H1 (cell line): ENCODE measurements around the gene FRY. TPM values are rescaled to one million over a fixed set of nuclear protein-coding genes. Genes with fewer than 3 reads are reported as not detected.

Experiments
- CTCF ChIA-PET: fragments of 300-600 bp; sonication (Branson Sonifier 250); formaldehyde crosslinking; loops from one replicate; lab custom pipeline; 2021; ENCODE audit not compliant: partially characterized antibody; lab: Charles Lee
- POLR2A ChIA-PET: fragments of 300-600 bp; sonication (Branson Sonifier 250); formaldehyde crosslinking; loops from one replicate; lab custom pipeline; 2021; ENCODE audit warnings: inconsistent platforms; ENCODE audit not compliant: partially characterized antibody; lab: Charles Lee
- DNase-seq, 2 experiments: peaks; one replicate each; pipeline versions ENCODE4 v3.0.0 to v3.0.0-alpha.2; 2010 to 2022; ENCODE audit warnings: low spot score in 2 of 2, low read depth in 1 of 2, mixed read lengths in 1 of 2
- FAIRE-seq: peaks from 2 replicates; lab custom pipeline; 2011; peaks lifted over from hg19 to GRCh38; lab: Jason Lieb, UNC
- H2AFZ ChIP-seq: 2 replicates; pipeline ENCODE4 v1.8.1; 2012; ENCODE audit warnings: low read length, inconsistent platforms
- H2AK5ac ChIP-seq: 2 replicates; pipeline ENCODE4 v1.6.1; 2013; ENCODE audit warnings: low read depth, low read length
- H2BK120ac ChIP-seq: replicated peaks from 2 replicates; pipeline ENCODE3; 2013; ENCODE audit warnings: low read depth, low read length, inconsistent platforms
- H2BK12ac ChIP-seq: 2 replicates; pipeline ENCODE4 v1.6.1; 2013; ENCODE audit warnings: low read depth, low read length
- H2BK15ac ChIP-seq: 2 replicates; pipeline ENCODE4 v1.6.1; 2013; ENCODE audit warnings: low read length
- H2BK20ac ChIP-seq: 2 replicates; pipeline ENCODE4 v1.6.1; 2013; ENCODE audit warnings: low read length
- H2BK5ac ChIP-seq: 2 replicates; pipeline ENCODE4 v1.6.1; 2013; ENCODE audit warnings: low read depth, low read length
- H3K14ac ChIP-seq: 2 replicates; pipeline ENCODE4 v1.6.1; 2013; ENCODE audit warnings: inconsistent platforms; ENCODE audit not compliant: insufficient read length
- H3K18ac ChIP-seq: 2 replicates; pipeline ENCODE4 v1.6.1; 2013; ENCODE audit warnings: low read length; ENCODE audit errors: extremely low read depth
- H3K23ac ChIP-seq: 2 replicates; pipeline ENCODE4 v1.6.1; 2013; ENCODE audit warnings: inconsistent platforms; ENCODE audit not compliant: insufficient read length
- H3K23me2 ChIP-seq: 2 replicates; pipeline ENCODE4 v1.6.1; 2013; ENCODE audit warnings: low read depth, low read length
- H3K27ac ChIP-seq: 2 replicates; pipeline ENCODE4 v1.6.1; 2011; ENCODE audit warnings: low read depth, low read length, inconsistent platforms
- H3K27me3 ChIP-seq, 4 experiments: replicated peaks in 1 of 4; 1 replicate in 1 of 4; 2 replicates in 3 of 4; pipeline versions ENCODE4 v1.6.1 to v1.8.1; 2011 to 2013; ENCODE audit warnings: low read length in 3 of 4, mild to moderate bottlenecking in 3 of 4, inconsistent platforms in 2 of 4, mixed read lengths in 2 of 4, moderate library complexity in 1 of 4; ENCODE audit not compliant: control insufficient read depth in 3 of 4, insufficient read depth in 3 of 4; ENCODE audit errors: extremely low read depth in 1 of 4
- H3K36me3 ChIP-seq, 4 experiments: 2 replicates each; pipeline versions ENCODE4 v1.6.1 to v1.8.1; 2011 to 2013; ENCODE audit warnings: mild to moderate bottlenecking in 4 of 4, low read length in 3 of 4, moderate library complexity in 2 of 4, control low read depth in 1 of 4, inconsistent platforms in 1 of 4; ENCODE audit not compliant: insufficient read depth in 4 of 4, control insufficient read depth in 2 of 4
- H3K4ac ChIP-seq: replicated peaks from 2 replicates; pipeline ENCODE3; 2013; ENCODE audit warnings: low read length, low read depth, mixed read lengths, inconsistent platforms; ENCODE audit not compliant: insufficient read length
- H3K4me1 ChIP-seq, 4 experiments: replicated peaks in 1 of 4; 1 replicate in 1 of 4; 2 replicates in 3 of 4; pipeline versions ENCODE4 v1.6.1 to v1.8.1; 2011 to 2013; ENCODE audit warnings: low read length in 3 of 4, inconsistent platforms in 2 of 4, mixed read lengths in 1 of 4; ENCODE audit not compliant: insufficient read depth in 4 of 4, control insufficient read depth in 3 of 4
- H3K4me2 ChIP-seq, 2 experiments: 2 replicates each; pipeline versions ENCODE4 v1.6.1 to v1.8.1; 2011 to 2013; ENCODE audit warnings: low read depth in 2 of 2, low read length in 2 of 2, control low read depth in 1 of 2, inconsistent platforms in 1 of 2, mild to moderate bottlenecking in 1 of 2; ENCODE audit not compliant: insufficient read depth in 1 of 2
- H3K4me3 ChIP-seq, 4 experiments: fragments of 200-600, 300-600 bp in 1 of 4; sonication (generic), shearing (Covaris generic), sonication (Bioruptor Twin) in 1 of 4; 2 replicates each; pipeline versions ENCODE4 v1.5.1 to v1.8.1; 2011 to 2016; ENCODE audit warnings: low read length in 4 of 4, low read depth in 3 of 4, control low read depth in 2 of 4, inconsistent platforms in 2 of 4, mild to moderate bottlenecking in 2 of 4, mixed read lengths in 1 of 4, moderate library complexity in 1 of 4; ENCODE audit not compliant: insufficient read depth in 2 of 4; ENCODE audit errors: extremely low read depth in 1 of 4
- H3K56ac ChIP-seq: replicated peaks from 2 replicates; pipeline ENCODE3; 2013; ENCODE audit warnings: low read depth, mild to moderate bottlenecking, mixed read lengths, low read length, inconsistent platforms; ENCODE audit not compliant: insufficient read length
- H3K79me1 ChIP-seq: 2 replicates; pipeline ENCODE4 v1.6.1; 2013; ENCODE audit warnings: low read depth, low read length, control low read depth
- H3K79me2 ChIP-seq, 2 experiments: 2 replicates each; pipeline versions ENCODE4 v1.6.1 to v1.8.1; 2012 to 2013; ENCODE audit warnings: low read length in 2 of 2, mild to moderate bottlenecking in 2 of 2, inconsistent platforms in 1 of 2; ENCODE audit not compliant: insufficient read depth in 2 of 2, control insufficient read depth in 1 of 2
- H3K9ac ChIP-seq, 4 experiments: replicated peaks in 1 of 4; 1 replicate in 1 of 4; 2 replicates in 3 of 4; pipeline versions ENCODE4 v1.6.1 to v1.8.1; 2011 to 2013; ENCODE audit warnings: low read depth in 3 of 4, low read length in 3 of 4, control low read depth in 2 of 4, mild to moderate bottlenecking in 2 of 4, moderate library complexity in 2 of 4, inconsistent platforms in 1 of 4; ENCODE audit errors: extremely low read depth in 1 of 4
- H3K9me3 ChIP-seq, 2 experiments: 2 replicates each; pipeline versions ENCODE4 v1.6.1 to v1.8.1; 2012 to 2013; ENCODE audit warnings: mild to moderate bottlenecking in 2 of 2, moderate library complexity in 2 of 2, control low read depth in 1 of 2, inconsistent platforms in 1 of 2, low read depth in 1 of 2, low read length in 1 of 2, mixed read lengths in 1 of 2; ENCODE audit not compliant: insufficient read depth in 2 of 2
- H4K20me1 ChIP-seq, 2 experiments: replicated peaks in 1 of 2; 2 replicates each; pipeline versions ENCODE3 to v1.8.1; 2011 to 2013; ENCODE audit warnings: inconsistent platforms in 2 of 2, low read length in 2 of 2, mild to moderate bottlenecking in 1 of 2; ENCODE audit not compliant: insufficient read depth in 2 of 2, control insufficient read depth in 1 of 2
- H4K5ac ChIP-seq: 2 replicates; pipeline ENCODE4 v1.6.1; 2013; ENCODE audit warnings: low read length, low read depth, mixed read lengths, inconsistent platforms; ENCODE audit not compliant: insufficient read length
- H4K8ac ChIP-seq: 2 replicates; pipeline ENCODE4 v1.8.0; 2013; ENCODE audit warnings: mild to moderate bottlenecking, moderate library complexity, low read length, inconsistent platforms; ENCODE audit not compliant: insufficient read depth; ENCODE audit errors: extremely low read depth
- H4K91ac ChIP-seq: replicated peaks from 2 replicates; pipeline ENCODE3; 2013; ENCODE audit warnings: low read length, mixed read lengths, inconsistent platforms; ENCODE audit not compliant: insufficient read length
- KDM1A ChIP-seq: fragments of 200-600, 300-600 bp; sonication (generic); IDR thresholded peaks from 2 replicates; pipeline ENCODE4 v1.7.1; 2016; ENCODE audit warnings: mild to moderate bottlenecking, low read length, borderline replicate concordance
- WGBS, 2 experiments: shearing (Covaris generic) in 1 of 2; methylation state at CpG; one replicate each; pipeline versions ENCODE4 v1.1.6 to v1.1.7; 2013 to 2015; ENCODE audit warnings: low lambda C conversion rate in 2 of 2, mixed read lengths in 2 of 2, inconsistent platforms in 1 of 2, low coverage in 1 of 2, missing lambda C conversion rate in 1 of 2; ENCODE audit not compliant: insufficient replicate concordance in 2 of 2, insufficient coverage in 1 of 2, insufficient read length in 1 of 2; ENCODE audit errors: extremely low coverage in 1 of 2, missing lambda C conversion rate in 1 of 2; 5-methylcytosine and 5-hydroxymethylcytosine counted together
- polyA plus RNA-seq, 7 experiments: library from polyadenylated mRNA; depleted of rRNA in 3 of 7; stranded (reverse) in 5 of 7; unstranded in 2 of 7; fragments of >200 nt in 5 of 7; fragments of 200-250 nt in 2 of 7; gene quantifications; 1 replicate in 5 of 7; 2 replicates in 1 of 7; 4 replicates in 1 of 7; pipeline versions ENCODE4 v1.2.1 to v1.2.3, GENCODE V29; 2011 to 2013; ENCODE audit warnings: missing spikeins in 2 of 7, mixed read lengths in 2 of 7
- total RNA-seq: library from RNA; stranded (reverse); fragmentation: NEBNext Ultra II Directional; extraction: Animal tissue kit (Norgen Biotek cat#: 25700); gene quantifications from 2 replicates; pipeline ENCODE4 v1.2.1, GENCODE V29; 2021

FRY gene
- total and polyA plus RNA-seq, 2 of the 8 experiments (the other 6 are each of a cell fraction or from before 2014, with no cell fraction given) = 4.3 to 9.2 TPM

- Histone ChIP-seq H3K56ac (no peak overlapping the region), H3K23me2 (no peaks in the 10 kb centered on the region), H3K79me2 (no peaks in the 10 kb centered on the region), H3K4ac (no peak overlapping the region), H2BK5ac (no peak overlapping the region), H3K27me3 (no peaks in the 10 kb centered on the region), H4K91ac (no peak overlapping the region), H2AK5ac (no peak overlapping the region), H3K23ac (no peak overlapping the region), H2BK20ac (no peak overlapping the region), H2BK15ac (no peak overlapping the region), H3K4me1 (no peaks in the 10 kb centered on the region), H4K8ac (no peak overlapping the region), H2BK120ac (no peak overlapping the region), H2AFZ (no peak overlapping the region), H2BK12ac (no peak overlapping the region), H3K27ac (no peak overlapping the region), H3K9me3 (no peaks in the 10 kb centered on the region), H4K20me1 (no peaks in the 10 kb centered on the region), H3K4me3 (no peak overlapping the region), H3K36me3 (no peaks in the 10 kb centered on the region; a peak in 1 of 8 replicates), H3K18ac (no peak overlapping the region), H3K79me1 (no peaks in the 10 kb centered on the region), H3K9ac (no peak overlapping the region), H3K4me2 (no peak overlapping the region), H3K14ac (no peak overlapping the region), H4K5ac (no peak overlapping the region)
- no peak for DNase-seq
- POLR2A ChIA-PET = interaction anchor here (2.5 kb wide), 1 partner anchor 53 kb away, joined by 12 read pairs; the partner anchor contains the start of genes BRCA2 and ZAR1L
- no peak for TF ChIP-seq KDM1A
- CTCF ChIA-PET = interaction anchor here (1.6 to 1.8 kb wide), 2 partner anchors 16 to 319 kb away, joined by 4 to 10 read pairs; no protein-coding TSS in a partner anchor
- 80% methylated on average over 3 of the region's 3 CpGs; no CpG with 5 or more reads in 1 of the 2 experiments for WGBS, 2 experiments
- FAIRE-seq = no peak
These were observed 230.6 kb downstream of the FRY start for GRCh38 chr13:32262165-32262564.
